PC-9 (cell line): ENCODE results near the gene PALM3.

Experiments used
- EZH2 ChIP-seq: fragments of 200-600 bp; sonication (generic); IDR thresholded peaks from 2 replicates; pipeline ENCODE4 v1.8.0; 2017; ENCODE audit warnings: antibody characterized with exemption, low read depth
- TF ChIP-seq, protein P1 (sequence below): fragments of 200-600 bp; sonication (generic); conservative IDR thresholded peaks from 2 replicates; pipeline ENCODE4 v1.6.1; 2017; ENCODE audit warnings: mixed run types, antibody characterized with exemption, mild to moderate bottlenecking, moderate library complexity

DNA sequence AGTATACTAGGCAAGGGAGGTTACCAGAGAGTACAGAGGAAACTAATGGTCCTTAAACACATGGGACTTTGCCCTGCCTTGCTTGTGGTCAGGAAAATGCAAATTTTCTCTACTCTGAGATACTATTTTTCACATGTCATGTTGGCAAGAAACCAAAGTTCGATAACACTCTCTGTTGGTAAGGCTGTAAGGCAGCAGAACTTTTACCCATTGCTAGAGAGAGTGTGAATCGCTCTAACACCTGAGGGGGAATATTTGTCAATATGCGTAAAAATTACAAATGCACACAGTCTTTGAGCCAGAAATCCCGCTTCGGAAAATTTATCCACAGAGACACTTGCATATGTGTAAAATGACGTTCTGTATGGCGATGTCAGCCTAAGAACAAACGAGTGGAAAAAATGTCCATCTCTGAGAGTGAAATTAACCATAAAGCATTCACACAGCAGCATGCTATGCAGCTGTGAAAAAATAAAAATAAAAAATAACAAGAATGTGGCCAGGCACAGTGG lies 46.3 kb downstream of the PALM3 start:
- TF ChIP-seq, protein P1, sequence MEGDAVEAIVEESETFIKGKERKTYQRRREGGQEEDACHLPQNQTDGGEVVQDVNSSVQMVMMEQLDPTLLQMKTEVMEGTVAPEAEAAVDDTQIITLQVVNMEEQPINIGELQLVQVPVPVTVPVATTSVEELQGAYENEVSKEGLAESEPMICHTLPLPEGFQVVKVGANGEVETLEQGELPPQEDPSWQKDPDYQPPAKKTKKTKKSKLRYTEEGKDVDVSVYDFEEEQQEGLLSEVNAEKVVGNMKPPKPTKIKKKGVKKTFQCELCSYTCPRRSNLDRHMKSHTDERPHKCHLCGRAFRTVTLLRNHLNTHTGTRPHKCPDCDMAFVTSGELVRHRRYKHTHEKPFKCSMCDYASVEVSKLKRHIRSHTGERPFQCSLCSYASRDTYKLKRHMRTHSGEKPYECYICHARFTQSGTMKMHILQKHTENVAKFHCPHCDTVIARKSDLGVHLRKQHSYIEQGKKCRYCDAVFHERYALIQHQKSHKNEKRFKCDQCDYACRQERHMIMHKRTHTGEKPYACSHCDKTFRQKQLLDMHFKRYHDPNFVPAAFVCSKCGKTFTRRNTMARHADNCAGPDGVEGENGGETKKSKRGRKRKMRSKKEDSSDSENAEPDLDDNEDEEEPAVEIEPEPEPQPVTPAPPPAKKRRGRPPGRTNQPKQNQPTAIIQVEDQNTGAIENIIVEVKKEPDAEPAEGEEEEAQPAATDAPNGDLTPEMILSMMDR: no peak
- TF ChIP-seq EZH2: no peak
